ENCODE measurements around the gene PRKCH. TPM values are rescaled to one million over a fixed set of nuclear protein-coding genes. Genes with fewer than 3 reads are reported as not detected.

PRKCH gene
- total and polyA plus RNA-seq, 9 of the 15 experiments (the other 6 are each of a cell fraction or from before 2014, with no cell fraction given), result 0.61 to 4.4 (median 4.0) TPM

DNA sequence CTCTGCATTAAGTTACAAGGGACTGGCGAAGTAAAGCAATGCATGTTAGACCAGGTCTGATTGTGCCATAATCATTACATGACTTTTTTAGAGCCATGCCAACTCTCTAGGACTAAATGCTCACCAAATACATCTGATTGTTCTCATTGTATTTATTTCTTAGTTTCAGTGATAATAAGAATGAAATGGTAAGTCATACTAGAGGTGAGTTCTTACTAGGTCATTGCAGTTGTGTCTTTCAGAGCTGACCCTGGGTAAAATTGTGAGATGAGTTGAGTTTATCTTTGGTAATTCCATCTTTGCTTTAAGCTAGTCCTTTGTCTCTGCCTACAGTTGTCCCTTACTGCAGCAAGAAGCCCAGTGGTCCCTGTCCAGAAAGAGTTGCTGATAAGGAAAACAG, 73.2 kb downstream of the PRKCH start:
- Histone ChIP-seq H3K36me3 (ENCODE audit: control insufficient read depth, insufficient read depth, low read length) (no peaks in the 10 kb centered on the region), H3K9me3 (replicated peaks; ENCODE audit: control insufficient read depth, insufficient read depth, low read depth, low read length) (no peaks in the 10 kb centered on the region), H3K27ac (ENCODE audit: extremely low read depth, low read depth, low read length) (no peak overlapping the region), H3K4me3 (no peak overlapping the region), H3K27me3 (ENCODE audit: control insufficient read depth in 2 of 2, insufficient read depth in 2 of 2, low read length in 2 of 2) (no peaks in the 10 kb centered on the region), H3K79me2 (ENCODE audit: control insufficient read depth, insufficient read depth, low read length) (no peaks in the 10 kb centered on the region), H3K4me1 (replicated peaks in 1 of 2; ENCODE audit: control insufficient read depth in 2 of 2, insufficient read depth in 2 of 2, low read length in 2 of 2) (no peaks in the 10 kb centered on the region), H3K9ac (ENCODE audit: insufficient read depth in 1 of 2, low read depth in 2 of 2, low read length in 2 of 2) (no peak overlapping the region), H3K4me2 (ENCODE audit: insufficient read depth, low read length) (no peak overlapping the region), H2AFZ (ENCODE audit: low read depth, low read length) (no peak overlapping the region), H4K20me1 (replicated peaks; ENCODE audit: control insufficient read depth, insufficient read depth, low read length) (no peaks in the 10 kb centered on the region), H3K9me1 (ENCODE audit: control insufficient read depth, insufficient read depth, low read length) (no peaks in the 10 kb centered on the region)
- no TSS peak for BruUV-seq (replicated peaks)
- ChIA-PET CTCF (ENCODE audit: low intra/inter-chr PET ratio) (no interaction called here), POLR2A (interaction anchor here (1.4 kb wide), 1 partner anchor 13 kb away, joined by 3 read pairs; no protein-coding TSS in a partner anchor)
- DNase-seq (ENCODE audit: extremely low read depth in 1 of 4, low spot score in 3 of 4), result no peak
- intact Hi-C loops (cut with micrococcal nuclease), result no loop called here
- WGBS (ENCODE audit: insufficient coverage, low coverage, missing lambda C conversion rate), result 17% methylated on average over 1 of the region's 1 CpG
- in situ Hi-C loops (cut with MboI), result no loop called here
- TF ChIP-seq ZNF778 (CRISPR knock-in tag; IDR thresholded peaks at IDR 0.05) (no peak), SMAD4 (CRISPR knock-in tag; conservative IDR thresholded peaks at IDR 0.05) (no peak), MTA3 (IDR thresholded peaks at IDR 0.05; ENCODE audit: borderline replicate concordance) (no peak), CEBPG (CRISPR knock-in tag; IDR thresholded peaks at IDR 0.05) (no peak), CEBPG (tag; conservative IDR thresholded peaks at IDR 0.05 in 1 of 2, IDR thresholded peaks at IDR 0.05 in 1 of 2) (no peak), FIP1L1 (IDR thresholded peaks at IDR 0.05; ENCODE audit: low read depth, low read length, poor library complexity, severe bottlenecking) (no peak), ZNF311 (CRISPR knock-in tag; IDR thresholded peaks at IDR 0.05) (no peak), ZNF707 (CRISPR knock-in tag; conservative IDR thresholded peaks at IDR 0.05) (no peak), RBM34 (IDR thresholded peaks at IDR 0.05; ENCODE audit: borderline replicate concordance, insufficient read depth, low read length) (no peak), ELK3 (CRISPR knock-in tag; IDR thresholded peaks at IDR 0.05) (no peak), NR2C1 (IDR thresholded peaks at IDR 0.05) (no peak), NR2C1 (tag; IDR thresholded peaks at IDR 0.05) (no peak), DPF2 (IDR thresholded peaks at IDR 0.05) (no peak), HNRNPUL1 (IDR thresholded peaks at IDR 0.05; ENCODE audit: low read length) (no peak), BRD4 (IDR thresholded peaks at IDR 0.05) (no peak), HIVEP1 (CRISPR knock-in tag; IDR thresholded peaks at IDR 0.05) (no peak), XRCC4 (IDR thresholded peaks at IDR 0.05; ENCODE audit: extremely low read depth, insufficient read depth, insufficient read length) (no peak), RFX7 (CRISPR knock-in tag; IDR thresholded peaks at IDR 0.05) (no peak), SMARCB1 (IDR thresholded peaks at IDR 0.05; ENCODE audit: insufficient read length, low read depth) (no peak)
- no peak for ATAC-seq
- FAIRE-seq, result no peak
